ENCODE measurements around the gene GRIN3B. TPM values are rescaled to one million over a fixed set of nuclear protein-coding genes. Genes with fewer than 3 reads are reported as not detected.

The GRIN3B gene
- total and polyA plus RNA-seq, 10 of the 15 experiments (the other 5 are each of a cell fraction or from before 2014, with no cell fraction given), result 0.15 TPM; not detected in 9

DNA sequence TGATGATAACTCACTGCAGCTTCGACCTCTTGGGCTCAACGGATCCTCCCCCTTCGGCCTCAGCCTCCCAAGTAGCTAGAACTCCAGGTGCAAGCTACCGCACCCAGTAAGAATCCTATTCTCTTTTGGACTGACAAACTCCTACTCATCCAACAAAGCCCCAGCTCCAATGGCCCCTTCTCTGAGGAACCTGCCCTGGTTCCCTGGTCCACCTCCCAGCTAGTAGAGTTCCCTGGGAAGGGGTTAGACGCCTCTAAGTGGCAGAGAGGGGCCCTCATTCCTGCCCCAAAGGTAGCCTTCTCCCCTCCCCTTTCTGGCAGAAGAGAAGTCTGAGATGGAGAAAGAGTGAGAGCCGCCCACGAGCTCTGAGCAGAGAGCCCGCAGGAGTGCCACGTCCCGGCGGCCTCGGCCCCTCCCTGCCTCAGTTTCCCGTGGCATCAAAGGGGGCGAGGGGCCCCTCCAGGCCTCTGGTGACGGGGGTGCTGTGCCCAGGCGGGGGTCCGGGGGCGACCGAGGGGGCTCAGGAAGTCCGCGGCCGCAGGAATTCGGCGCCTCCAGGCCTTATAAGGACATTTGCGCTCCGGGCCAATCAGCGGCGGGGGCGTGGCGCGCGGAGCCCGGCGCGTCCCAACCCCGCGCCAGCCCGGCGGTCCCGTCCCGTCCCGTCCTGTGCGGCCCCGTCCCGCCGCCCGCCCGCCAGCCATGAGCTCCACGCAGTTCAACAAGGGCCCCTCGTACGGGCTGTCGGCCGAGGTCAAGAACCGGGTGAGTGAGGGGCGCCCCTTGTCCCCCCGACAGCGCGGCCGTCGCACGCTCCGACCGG, 26.0 kb downstream of the GRIN3B start, which contains the start of gene CNN2 (continued):
- TF ChIP-seq, protein P1, sequence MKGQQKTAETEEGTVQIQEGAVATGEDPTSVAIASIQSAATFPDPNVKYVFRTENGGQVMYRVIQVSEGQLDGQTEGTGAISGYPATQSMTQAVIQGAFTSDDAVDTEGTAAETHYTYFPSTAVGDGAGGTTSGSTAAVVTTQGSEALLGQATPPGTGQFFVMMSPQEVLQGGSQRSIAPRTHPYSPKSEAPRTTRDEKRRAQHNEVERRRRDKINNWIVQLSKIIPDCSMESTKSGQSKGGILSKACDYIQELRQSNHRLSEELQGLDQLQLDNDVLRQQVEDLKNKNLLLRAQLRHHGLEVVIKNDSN (IDR thresholded peaks at IDR 0.05; ENCODE audit: borderline replicate concordance, extremely low read length, insufficient read depth, low read depth, low read length), result no peak
- TF ChIP-seq, protein P2, sequence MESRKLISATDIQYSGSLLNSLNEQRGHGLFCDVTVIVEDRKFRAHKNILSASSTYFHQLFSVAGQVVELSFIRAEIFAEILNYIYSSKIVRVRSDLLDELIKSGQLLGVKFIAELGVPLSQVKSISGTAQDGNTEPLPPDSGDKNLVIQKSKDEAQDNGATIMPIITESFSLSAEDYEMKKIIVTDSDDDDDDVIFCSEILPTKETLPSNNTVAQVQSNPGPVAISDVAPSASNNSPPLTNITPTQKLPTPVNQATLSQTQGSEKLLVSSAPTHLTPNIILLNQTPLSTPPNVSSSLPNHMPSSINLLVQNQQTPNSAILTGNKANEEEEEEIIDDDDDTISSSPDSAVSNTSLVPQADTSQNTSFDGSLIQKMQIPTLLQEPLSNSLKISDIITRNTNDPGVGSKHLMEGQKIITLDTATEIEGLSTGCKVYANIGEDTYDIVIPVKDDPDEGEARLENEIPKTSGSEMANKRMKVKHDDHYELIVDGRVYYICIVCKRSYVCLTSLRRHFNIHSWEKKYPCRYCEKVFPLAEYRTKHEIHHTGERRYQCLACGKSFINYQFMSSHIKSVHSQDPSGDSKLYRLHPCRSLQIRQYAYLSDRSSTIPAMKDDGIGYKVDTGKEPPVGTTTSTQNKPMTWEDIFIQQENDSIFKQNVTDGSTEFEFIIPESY (IDR thresholded peaks at IDR 0.05), result no peak
- no peak; the same call in 1 of the 2 replicates for TF ChIP-seq PML (IDR thresholded peaks at IDR 0.05; ENCODE audit: low read length)
- TF ChIP-seq CTCF (IDR thresholded peaks at IDR 0.05 in 2 of 3, conservative IDR thresholded peaks at IDR 0.05 in 1 of 3; ENCODE audit: control insufficient read depth in 2 of 3, extremely low read depth in 1 of 3, insufficient read depth in 1 of 3, low read depth in 3 of 3, low read length in 3 of 3), result no peak
- TF ChIP-seq POU2F2 (IDR thresholded peaks at IDR 0.05; ENCODE audit: borderline replicate concordance, low read depth, low read length), result no peak
- no peak for TF ChIP-seq SP1 (IDR thresholded peaks at IDR 0.05; ENCODE audit: low read depth, low read length)
- TF ChIP-seq CHD1 (IDR thresholded peaks at IDR 0.05; ENCODE audit: low read depth, low read length), result no peak
- no peak for TF ChIP-seq HSF1 (IDR thresholded peaks at IDR 0.05; ENCODE audit: low read depth, low read length)
- TF ChIP-seq NFIC (IDR thresholded peaks at IDR 0.05; ENCODE audit: low read depth, low read length), result no peak
- TF ChIP-seq NFYA (IDR thresholded peaks at IDR 0.05; ENCODE audit: borderline replicate concordance, low read depth, low read length), result no peak
- TF ChIP-seq CBFB (IDR thresholded peaks at IDR 0.05; ENCODE audit: low read depth), result no peak
- no peak; the same call in 1 of the 2 replicates for TF ChIP-seq RB1 (IDR thresholded peaks at IDR 0.05; ENCODE audit: borderline replicate concordance)
- TF ChIP-seq SIN3A (IDR thresholded peaks at IDR 0.05; ENCODE audit: low read depth, low read length), result no peak
- TF ChIP-seq, protein P3, sequence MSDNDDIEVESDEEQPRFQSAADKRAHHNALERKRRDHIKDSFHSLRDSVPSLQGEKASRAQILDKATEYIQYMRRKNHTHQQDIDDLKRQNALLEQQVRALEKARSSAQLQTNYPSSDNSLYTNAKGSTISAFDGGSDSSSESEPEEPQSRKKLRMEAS (IDR thresholded peaks at IDR 0.05; ENCODE audit: low read depth, low read length), result no peak
- 0 out of 2 replicates have a peak, but pooled peaks have one; percentile 3 for TF ChIP-seq TCF12 (IDR thresholded peaks at IDR 0.05; ENCODE audit: low read depth, low read length)
- TF ChIP-seq EP300 (IDR thresholded peaks at IDR 0.05; ENCODE audit: borderline replicate concordance in 1 of 2, control insufficient read depth in 1 of 2, low read depth in 2 of 2, low read length in 2 of 2), result no peak
- TF ChIP-seq HDAC2 (IDR thresholded peaks at IDR 0.05), result no peak
- TF ChIP-seq NR2C1 (IDR thresholded peaks at IDR 0.05), result no peak
- TF ChIP-seq, protein P4, sequence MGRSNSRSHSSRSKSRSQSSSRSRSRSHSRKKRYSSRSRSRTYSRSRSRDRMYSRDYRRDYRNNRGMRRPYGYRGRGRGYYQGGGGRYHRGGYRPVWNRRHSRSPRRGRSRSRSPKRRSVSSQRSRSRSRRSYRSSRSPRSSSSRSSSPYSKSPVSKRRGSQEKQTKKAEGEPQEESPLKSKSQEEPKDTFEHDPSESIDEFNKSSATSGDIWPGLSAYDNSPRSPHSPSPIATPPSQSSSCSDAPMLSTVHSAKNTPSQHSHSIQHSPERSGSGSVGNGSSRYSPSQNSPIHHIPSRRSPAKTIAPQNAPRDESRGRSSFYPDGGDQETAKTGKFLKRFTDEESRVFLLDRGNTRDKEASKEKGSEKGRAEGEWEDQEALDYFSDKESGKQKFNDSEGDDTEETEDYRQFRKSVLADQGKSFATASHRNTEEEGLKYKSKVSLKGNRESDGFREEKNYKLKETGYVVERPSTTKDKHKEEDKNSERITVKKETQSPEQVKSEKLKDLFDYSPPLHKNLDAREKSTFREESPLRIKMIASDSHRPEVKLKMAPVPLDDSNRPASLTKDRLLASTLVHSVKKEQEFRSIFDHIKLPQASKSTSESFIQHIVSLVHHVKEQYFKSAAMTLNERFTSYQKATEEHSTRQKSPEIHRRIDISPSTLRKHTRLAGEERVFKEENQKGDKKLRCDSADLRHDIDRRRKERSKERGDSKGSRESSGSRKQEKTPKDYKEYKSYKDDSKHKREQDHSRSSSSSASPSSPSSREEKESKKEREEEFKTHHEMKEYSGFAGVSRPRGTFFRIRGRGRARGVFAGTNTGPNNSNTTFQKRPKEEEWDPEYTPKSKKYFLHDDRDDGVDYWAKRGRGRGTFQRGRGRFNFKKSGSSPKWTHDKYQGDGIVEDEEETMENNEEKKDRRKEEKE (IDR thresholded peaks at IDR 0.05), result no peak
- TF ChIP-seq JUNB (IDR thresholded peaks at IDR 0.05), result no peak

All from GM12878 (cell line).